GM12872 (cell line): Measurements from ENCODE around the gene CTBP2.

Experiments used
- CTCF ChIP-seq: IDR thresholded peaks from 3 replicates; pipeline ENCODE4 v1.5.1; 2011; ENCODE audit warnings: low read depth, mild to moderate bottlenecking, low read length, moderate library complexity; ENCODE audit not compliant: insufficient read depth

CTBP2 gene

GRCh38 chr10:125003146-125003900, 157.0 kb downstream of the CTBP2 start:
- TF ChIP-seq CTCF, result 0 out of 3 replicates have a peak, but pooled peaks have one; percentile 13

GRCh38 chr10:125002423-125003145, 157.8 kb downstream of the CTBP2 start:
- no peak for TF ChIP-seq CTCF

- no peak for TF ChIP-seq CTCF
These were observed 158.3 kb downstream of the CTBP2 start for GRCh38 chr10:125002047-125002422.

GRCh38 chr10:125001313-125002046, 158.9 kb downstream of the CTBP2 start:
- TF ChIP-seq CTCF, result no peak

GRCh38 chr10:125000366-125001312, 159.7 kb downstream of the CTBP2 start:
- TF ChIP-seq CTCF, result no peak

- TF ChIP-seq CTCF, result no peak
These were observed 160.7 kb downstream of the CTBP2 start for GRCh38 chr10:124999433-125000365.
